GM12892 (cell line): Measurements from ENCODE around the gene MDM1.

Experiments
- POLR2A ChIP-seq: IDR thresholded peaks from 2 replicates; pipeline ENCODE4 v1.6.1; 2011; ENCODE audit warnings: low read depth, low read length, control low read depth
- POLR2AphosphoS5 ChIP-seq: IDR thresholded peaks from 2 replicates; pipeline ENCODE4 v1.6.1; 2011; ENCODE audit warnings: low read depth, low read length, control low read depth
- TAF1 ChIP-seq: IDR thresholded peaks from 2 replicates; pipeline ENCODE4 v1.6.1; 2011; ENCODE audit warnings: low read depth, mild to moderate bottlenecking, control low read depth, low read length, borderline replicate concordance

DNA sequence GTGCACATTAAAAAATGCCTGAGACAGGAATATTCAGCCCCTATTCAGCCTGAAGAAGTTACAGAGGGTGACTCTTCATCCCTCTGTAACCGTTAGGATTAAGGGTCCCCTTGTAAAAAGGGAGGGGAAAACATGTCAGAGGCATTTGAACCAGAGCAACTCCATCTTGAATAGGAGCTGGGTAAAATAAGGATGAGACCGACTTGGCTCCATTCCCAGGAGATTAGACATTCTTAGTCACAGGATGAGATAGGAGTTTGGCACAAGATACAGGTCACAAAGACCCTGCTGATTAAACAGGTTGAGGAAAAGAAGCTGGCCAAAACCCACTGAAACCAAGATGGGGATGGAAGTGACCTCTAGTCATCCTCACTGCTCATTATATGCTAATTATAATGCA lies 19.9 kb upstream of the MDM1 start:
- TF ChIP-seq POLR2AphosphoS5, result no peak
- no peak for TF ChIP-seq TAF1
- no peak for TF ChIP-seq POLR2A
